NCI-H2171 treated with DMSO at 0.1 percent for 48 hours (cell line): ENCODE results near the gene CAMK1G.

ENCODE experiments used
- DNase-seq: peaks from one replicate; lab custom pipeline; 2025; lab: John Stamatoyannopoulos, UW

The CAMK1G gene

DNA sequence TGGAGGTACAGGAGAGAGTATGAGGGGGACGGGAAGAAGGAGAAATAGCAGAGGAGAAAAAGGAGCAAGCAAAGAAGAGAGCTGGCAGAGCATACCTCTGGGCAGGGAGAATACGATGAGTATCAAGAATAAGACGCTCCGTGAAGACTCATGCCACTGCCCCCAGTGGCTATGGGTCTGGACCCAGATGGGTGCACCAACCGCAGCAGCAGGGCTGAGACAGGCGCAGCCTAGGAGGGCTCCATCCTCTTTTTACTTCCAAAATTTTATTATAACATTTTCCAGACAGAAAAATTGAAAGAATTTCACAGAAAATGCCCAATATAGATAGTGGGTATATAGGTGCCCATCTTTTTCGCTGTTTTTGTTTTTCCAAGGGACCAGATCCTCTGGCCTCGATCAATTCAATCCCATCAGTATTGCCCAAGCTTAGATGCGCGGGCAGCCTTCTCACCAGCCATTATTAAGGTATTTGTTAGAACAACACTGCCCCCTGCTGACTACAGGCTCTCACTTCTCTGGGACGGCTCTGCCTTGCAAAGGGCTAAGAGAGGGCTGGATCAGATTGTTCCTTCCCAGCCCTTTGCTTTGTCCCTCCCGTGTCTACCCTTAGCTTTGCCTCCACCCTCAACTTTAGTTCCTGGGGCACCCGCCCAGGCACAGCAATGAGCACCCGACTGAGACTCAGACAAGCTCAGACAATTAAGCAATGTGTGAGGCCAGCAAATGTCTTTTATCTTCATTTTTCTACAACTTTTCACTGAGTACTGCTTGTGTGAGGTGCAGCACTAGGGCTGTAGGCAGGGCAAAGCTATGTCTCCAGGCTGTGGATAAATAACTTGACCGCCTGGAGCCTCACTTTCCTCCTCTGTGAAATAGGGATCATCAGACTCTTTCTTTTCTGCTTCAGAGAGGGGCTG lies 17.5 kb upstream of the CAMK1G start:
- DNase-seq = peak; percentile 82

DNA sequence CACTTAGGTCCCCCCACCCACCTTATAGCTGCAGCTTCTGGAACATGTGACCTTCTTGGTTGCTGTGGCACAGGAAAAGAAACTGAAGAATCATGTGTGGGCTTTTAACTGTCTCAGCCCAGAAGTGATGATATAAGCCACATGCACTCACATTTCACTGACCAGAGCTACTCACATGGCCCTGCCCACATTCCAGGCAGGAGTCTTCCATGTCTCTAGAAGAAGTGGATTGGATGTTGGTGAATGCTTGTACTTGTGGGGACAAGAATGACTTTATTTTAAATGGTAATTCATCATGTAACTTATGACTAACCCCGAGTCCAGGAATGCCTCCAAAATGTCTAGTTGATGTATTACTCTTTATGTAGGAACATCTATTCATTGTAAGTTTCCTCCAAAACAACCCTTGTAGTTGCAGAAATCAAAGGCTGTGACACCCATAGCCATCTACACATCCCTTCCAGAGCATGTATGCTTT lies 15.8 kb upstream of the CAMK1G start:
- DNase-seq = no peak

- peak; percentile 69 for DNase-seq
Observed at GRCh38 chr1:209569455-209570207, 13.9 kb upstream of the CAMK1G start.

GRCh38 chr1:209570743-209571142 lies 12.8 kb upstream of the CAMK1G start:
- DNase-seq = no peak

GRCh38 chr1:209576392-209577197 lies 6.9 kb upstream of the CAMK1G start:
- peak; percentile 49 for DNase-seq

- DNase-seq = no peak
Observed at GRCh38 chr1:209577346-209577745, 6.2 kb upstream of the CAMK1G start.

DNA sequence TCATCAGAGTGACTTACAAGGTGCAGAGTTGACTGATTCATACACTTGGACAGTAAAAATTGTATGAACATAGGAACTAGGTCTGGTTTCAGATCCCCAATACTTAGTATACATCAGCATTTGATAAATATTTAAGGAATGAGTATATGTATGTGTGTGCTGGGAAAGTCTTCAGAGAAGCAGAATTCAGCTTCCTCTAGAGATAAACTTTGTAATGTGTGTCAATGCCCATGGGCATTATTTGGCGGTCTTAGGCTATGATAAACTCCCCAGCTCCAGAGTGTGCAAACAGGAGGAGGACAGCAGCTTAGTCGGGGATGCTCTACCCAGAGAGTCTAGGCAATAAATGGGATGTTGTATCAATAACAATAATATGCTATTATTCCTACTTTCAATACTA lies 2.9 kb upstream of the CAMK1G start:
- no peak for DNase-seq

GRCh38 chr1:209584231-209584672 lies 738 bp downstream of the CAMK1G start:
- DNase-seq = no peak

DNA sequence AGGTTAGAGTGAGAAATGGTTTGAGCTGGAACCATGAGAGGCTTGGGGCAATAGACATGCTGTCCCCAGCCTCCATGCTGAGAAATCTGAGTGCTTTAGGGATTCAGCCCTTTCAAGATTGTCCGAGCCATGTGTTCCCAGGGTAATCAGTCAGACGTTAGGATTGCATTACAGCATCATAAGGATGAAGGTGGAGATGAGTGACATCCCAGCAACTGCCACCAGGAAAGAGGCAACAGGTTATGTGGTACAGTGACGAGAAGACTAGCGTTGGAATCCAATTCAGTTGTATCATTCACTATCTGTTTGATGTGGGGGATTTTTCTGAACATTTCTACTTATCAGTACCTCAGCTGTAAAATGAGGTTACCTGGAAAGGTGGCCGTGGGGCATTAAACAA lies 1.7 kb downstream of the CAMK1G start:
- DNase-seq = no peak

- DNase-seq = peak; percentile 32
Observed at GRCh38 chr1:209585672-209586071, 2.2 kb downstream of the CAMK1G start.

GRCh38 chr1:209586221-209586740 lies 2.8 kb downstream of the CAMK1G start:
- no peak for DNase-seq

- DNase-seq = no peak
Observed at GRCh38 chr1:209587789-209588188, 4.3 kb downstream of the CAMK1G start.

DNA sequence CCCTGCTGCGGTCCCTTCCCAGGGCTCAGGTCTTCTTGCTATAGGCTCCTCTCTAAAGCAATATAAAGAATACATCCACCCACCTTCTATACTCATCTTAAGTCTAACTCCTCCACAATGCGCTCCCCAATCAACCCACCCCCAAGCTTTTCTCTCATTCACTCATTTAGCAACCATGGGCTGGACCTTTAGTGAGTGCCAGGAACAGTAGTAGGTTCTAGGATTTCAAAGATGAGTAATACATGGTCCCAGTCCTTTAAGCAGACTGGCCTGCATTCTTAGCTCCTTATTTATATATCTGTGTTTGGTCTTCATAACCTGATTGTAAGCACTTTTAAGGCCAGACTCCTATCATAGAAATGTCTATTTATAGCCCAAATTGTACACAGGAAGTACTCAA lies 5.9 kb downstream of the CAMK1G start:
- no peak for DNase-seq

GRCh38 chr1:209589863-209590262 lies 6.3 kb downstream of the CAMK1G start:
- no peak for DNase-seq

DNA sequence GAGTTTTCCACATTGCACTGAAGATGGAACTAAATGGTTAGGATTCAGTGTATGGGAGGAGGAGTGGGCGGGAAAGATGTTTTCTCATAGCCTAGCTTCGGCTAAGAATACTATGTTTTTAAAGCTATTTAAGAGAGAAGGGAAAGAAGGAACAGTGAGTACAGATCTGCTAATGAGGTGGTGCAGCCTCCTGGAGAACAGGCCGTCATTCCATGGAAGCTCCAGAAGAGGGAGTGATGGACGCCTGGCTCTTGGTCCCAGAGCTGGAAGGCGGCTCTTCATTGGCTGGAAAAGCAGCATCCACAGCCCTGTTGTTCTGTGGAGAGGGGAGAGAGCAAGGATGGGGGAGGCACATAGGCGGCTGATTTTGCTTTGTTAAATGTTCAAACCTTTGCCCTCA lies 6.9 kb downstream of the CAMK1G start:
- no peak for DNase-seq

DNA sequence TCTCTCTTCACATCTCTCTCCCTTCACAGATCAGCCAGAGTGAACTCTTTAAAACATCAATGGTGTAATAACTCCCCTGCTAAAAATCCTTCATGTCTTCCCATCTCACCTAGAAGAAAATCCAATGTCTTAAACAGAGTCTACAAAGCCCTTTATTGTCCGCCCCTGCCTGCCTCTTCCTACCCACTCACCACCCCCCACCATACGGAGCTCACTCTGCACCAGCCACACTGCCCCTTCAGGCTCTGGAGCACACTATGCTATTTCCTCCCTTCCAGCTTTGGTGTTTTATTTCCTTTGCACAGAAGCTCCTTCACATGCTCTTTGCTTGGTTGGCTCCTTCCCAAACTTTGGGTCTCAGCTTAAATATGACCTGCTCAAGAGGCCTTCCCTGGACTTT lies 10.2 kb downstream of the CAMK1G start:
- DNase-seq = no peak

- no peak for DNase-seq
Observed at GRCh38 chr1:209594440-209594839, 10.9 kb downstream of the CAMK1G start.

- no peak for DNase-seq
Observed at GRCh38 chr1:209595028-209595427, 11.5 kb downstream of the CAMK1G start.

GRCh38 chr1:209595599-209596285 lies 12.2 kb downstream of the CAMK1G start:
- no peak for DNase-seq

GRCh38 chr1:209597499-209597898 lies 14.0 kb downstream of the CAMK1G start:
- DNase-seq = no peak

GRCh38 chr1:209598227-209598626 lies 14.7 kb downstream of the CAMK1G start:
- no peak for DNase-seq
